A172 (cell line): ENCODE results near the gene DYTN. TPM values are rescaled to one million over a fixed set of nuclear protein-coding genes. Genes with fewer than 3 reads are reported as not detected.

Experiments
- DNase-seq: peaks from one replicate; pipeline ENCODE4 v3.0.0-alpha.2; 2015; ENCODE audit warnings: low spot score
- total RNA-seq: library from RNA; depleted of rRNA; stranded (reverse); fragments of >200 nt; shearing (Covaris generic); gene quantifications from 2 replicates; pipeline ENCODE4 v1.2.3, GENCODE V29; 2014

Gene DYTN
- total RNA-seq, 1 experiment from 2014 or later = not detected

GRCh38 chr2:206700156-206700555 lies 18.0 kb downstream of the DYTN start:
- no peak for DNase-seq

DNA sequence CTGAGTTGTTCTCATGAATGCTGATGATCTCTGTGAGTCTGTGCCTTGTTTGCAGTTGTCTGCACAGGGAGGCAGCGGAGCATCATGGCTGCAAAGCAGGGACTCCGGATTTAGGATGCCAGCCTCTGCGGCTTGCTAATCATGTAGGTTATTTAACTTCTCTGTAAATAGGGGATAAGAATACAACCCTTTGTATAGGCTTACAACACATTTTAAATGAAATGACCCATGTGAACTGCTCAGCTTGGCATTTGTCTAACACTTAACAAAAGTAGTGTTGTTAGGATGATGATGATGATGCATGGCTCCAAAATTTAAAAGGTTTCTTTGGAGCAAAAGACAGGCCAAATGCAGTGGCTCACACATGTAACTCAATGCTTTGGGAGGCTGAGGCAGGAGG lies 19.4 kb downstream of the DYTN start:
- no peak for DNase-seq

GRCh38 chr2:206696910-206697309 lies 21.3 kb downstream of the DYTN start:
- no peak for DNase-seq

GRCh38 chr2:206693399-206694137 lies 24.6 kb downstream of the DYTN start:
- peak; percentile 54 for DNase-seq

DNA sequence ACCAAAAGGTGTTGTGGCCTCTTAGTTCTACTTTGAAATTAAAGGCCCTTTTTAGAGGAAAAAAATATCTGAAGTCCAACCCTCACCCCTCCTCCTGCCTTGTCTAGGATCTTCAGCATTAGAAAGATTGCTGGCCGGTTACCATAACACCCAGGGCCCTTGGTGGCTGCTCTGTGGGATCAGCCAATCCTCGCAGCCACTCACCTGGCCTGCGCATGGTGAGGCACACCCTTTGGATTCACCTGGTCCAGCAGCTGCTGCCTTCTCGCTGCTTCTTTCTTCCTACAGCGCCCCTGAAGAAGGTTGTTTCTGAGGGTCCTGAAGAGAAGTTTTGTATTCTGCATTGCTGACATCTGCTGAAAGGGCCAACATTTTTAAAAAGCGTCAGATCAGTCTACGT lies 25.2 kb downstream of the DYTN start:
- no peak for DNase-seq

GRCh38 chr2:206688990-206689389 lies 29.2 kb downstream of the DYTN start:
- DNase-seq = no peak

DNA sequence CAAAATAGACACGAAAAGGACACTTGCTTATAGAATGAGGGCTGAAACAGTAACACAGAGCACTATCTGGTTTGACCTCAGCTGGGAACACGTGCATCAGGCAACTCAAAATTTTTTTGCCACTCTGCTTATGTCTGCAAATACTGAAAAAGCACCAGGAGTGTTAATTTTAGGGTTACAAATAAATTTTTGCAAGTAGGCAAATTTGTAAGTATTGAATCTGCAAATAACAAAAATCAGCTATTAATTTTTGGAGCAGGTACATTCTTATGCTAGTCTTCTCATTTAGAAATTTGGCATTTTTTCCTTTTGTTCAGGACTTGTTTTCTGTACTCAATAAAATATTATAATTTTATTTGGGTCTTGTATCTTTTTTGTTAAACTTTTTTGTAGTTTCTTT lies 29.7 kb downstream of the DYTN start:
- no peak for DNase-seq

DNA sequence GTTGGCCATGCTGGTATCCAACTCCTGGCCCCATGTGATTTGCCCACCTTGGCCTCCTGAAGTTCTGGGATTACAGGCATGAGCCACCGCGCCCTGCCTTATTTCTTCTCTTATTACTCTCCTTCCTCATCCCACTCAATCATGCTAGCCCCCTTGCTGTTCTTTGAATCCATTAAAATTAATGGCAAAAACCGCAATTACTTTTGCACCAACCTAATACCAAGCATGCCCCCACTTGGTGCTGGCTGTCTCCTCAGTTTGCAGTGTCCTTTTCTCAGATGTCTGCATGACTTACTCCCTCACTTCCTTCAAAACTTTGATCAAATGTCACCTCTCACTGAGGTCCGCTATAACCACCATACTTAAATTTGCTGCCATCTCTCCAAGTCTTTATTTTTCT lies 34.6 kb downstream of the DYTN start:
- DNase-seq = no peak

DNA sequence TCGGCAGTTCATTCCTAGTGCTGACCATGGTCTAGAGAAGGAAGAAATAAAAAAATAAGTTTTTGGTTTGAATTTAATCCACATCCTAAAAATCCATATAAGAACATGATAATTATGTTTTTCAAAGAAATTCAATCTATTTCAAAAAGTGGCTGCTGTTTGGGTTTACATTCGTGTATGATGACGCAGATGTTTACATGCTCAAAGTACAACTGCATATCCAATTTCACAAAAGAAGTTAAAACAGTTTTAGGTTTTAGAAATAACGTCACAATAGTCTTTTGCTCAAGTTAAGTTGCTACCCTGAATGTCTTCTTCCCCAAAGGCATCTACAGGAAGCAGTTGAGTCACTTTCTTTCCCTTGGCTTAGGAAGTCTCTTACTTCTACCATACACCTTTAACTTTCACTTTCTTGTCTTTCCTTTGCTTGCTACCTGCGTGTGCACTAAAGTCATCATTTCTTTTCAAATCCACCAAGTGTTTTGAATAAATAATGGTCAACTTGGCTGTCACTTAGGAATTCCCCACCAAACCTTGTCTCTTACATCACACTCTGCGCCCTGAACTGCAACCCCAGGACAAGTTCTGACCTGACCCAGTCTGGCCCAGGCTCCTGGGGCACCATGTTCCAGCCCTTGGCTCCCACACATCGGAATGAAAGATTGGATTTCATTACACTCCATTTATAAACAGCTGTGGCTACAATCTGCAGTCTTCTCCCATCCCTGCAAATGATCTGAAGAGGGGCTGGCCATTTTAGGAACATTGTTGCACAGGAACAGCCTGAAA lies 47.5 kb downstream of the DYTN start:
- no peak for DNase-seq

GRCh38 chr2:206665251-206665650 lies 52.9 kb downstream of the DYTN start:
- no peak for DNase-seq

- DNase-seq = no peak
These were observed 61.1 kb downstream of the DYTN start for GRCh38 chr2:206657087-206657486.

- DNase-seq = no peak
These were observed 70.2 kb downstream of the DYTN start for GRCh38 chr2:206647985-206648384.

- peak; percentile 63 for DNase-seq
These were observed 75.8 kb downstream of the DYTN start, which contains the start of gene FAM237A for GRCh38 chr2:206642075-206643025. FAM237A (plus strand) TSS chr2:206642487; CDS start chr2:206644237, 1,750 bp downstream.

DNA sequence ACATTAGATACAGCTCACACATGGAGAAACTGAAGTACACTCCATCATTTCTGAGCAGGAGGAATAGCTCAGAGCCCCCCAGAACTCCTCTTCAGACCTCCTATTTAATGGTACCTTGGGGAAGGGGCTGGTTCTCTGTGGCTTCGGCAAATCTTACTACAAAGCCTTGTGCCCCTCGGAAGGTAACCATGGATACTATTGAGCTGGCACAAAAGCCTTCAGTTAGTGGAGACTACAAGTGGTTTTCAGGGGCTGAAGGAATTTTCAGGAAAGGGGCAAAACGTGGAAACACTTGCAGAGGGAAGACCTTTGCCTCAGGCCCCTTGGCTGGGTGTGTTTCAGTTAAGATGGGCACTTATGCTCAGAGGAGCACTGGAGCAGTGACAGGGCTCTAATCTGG lies 77.0 kb downstream of the DYTN start:
- no peak for DNase-seq

GRCh38 chr2:206639636-206640035 lies 78.6 kb downstream of the DYTN start:
- DNase-seq = no peak

GRCh38 chr2:206635015-206635414 lies 83.2 kb downstream of the DYTN start:
- no peak for DNase-seq

DNA sequence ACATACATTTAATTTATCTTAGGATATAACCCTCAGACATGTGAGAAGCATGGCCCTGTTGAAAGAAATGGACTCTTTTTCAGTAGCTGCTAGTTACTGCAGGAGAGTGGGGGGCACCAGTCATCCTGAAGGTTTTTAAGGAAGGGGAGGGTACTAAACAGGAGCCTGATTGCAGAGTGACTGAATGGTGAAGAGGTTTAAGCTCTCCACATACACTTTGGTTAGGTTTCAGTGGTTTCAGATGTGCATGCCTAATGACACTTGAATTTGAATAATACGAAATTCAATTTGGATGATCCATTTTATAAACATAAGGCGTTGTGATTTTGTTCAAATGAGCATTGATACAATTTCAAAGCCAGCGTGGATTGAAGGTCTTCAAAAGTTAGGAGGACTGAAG lies 86.9 kb downstream of the DYTN start:
- no peak for DNase-seq

GRCh38 chr2:206627632-206628031 lies 90.6 kb downstream of the DYTN start:
- DNase-seq = no peak

DNA sequence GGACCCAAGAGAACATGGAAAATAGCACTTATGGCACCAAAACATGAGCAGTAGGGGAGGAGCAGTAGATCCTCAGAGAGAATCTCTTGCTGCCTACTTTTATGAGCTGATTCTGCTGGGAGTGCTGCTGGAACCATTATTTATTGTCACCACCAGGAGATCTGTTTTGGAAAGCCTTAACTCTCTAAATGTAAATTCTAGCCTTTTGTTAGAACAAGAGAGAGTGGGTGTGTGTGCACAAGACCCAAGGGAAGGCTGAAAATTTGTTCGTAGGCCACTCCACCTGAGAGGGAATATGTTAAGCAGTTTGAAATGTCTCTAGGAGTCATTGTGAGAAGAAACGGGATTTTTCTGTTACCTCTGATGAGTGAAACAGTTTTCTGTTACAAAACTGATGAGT lies 92.1 kb downstream of the DYTN start:
- no peak for DNase-seq

GRCh38 chr2:206619011-206619410 lies 99.2 kb downstream of the DYTN start:
- no peak for DNase-seq

GRCh38 chr2:206616151-206616550 lies 102.0 kb downstream of the DYTN start:
- DNase-seq = peak; percentile 62
